ENCODE measurements around the gene SARS2. TPM values are rescaled to one million over a fixed set of nuclear protein-coding genes. Genes with fewer than 3 reads are reported as not detected.

SARS2 gene
- total RNA-seq, 1 experiment from 2014 or later: 26.7 TPM

DNA sequence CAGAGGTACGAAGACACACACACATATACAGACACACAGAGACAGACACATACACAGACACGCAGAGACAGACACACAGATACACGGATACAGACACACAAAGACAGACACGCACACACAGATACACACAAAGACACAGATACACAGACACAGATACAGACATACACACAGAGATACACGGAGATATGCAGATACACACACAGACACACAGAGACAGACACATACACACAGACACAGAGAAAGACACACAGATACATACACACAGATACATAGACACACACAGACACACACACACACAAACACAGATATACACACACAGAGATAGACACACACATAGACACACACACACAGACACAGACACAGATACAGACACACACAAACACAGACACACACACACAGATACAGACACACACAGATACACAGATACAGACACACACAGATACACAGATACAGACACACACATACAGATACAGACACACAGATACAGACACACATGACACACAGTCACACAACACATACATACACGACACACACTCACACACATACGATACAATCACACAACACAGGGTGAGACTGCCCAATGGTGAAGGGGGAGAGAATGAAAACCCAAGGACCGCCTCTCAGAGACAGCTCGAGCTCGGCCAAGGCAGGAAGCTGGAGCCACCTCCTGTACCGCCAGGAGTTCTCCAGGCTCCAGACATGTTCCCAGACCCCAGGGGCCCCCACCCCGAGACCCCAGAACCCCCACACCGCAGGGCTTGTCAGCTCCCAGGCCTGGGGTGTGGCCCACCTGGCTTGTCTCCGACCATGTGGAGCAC, 9.8 kb downstream of the SARS2 start:
- Histone ChIP-seq H3K9ac (ENCODE audit: low read length) (no peak overlapping the region), H3K4me1 (ENCODE audit: insufficient read depth, low read length) (no peaks in the 10 kb centered on the region), H2AFZ (ENCODE audit: low read length) (no peak overlapping the region), H3K27me3 (ENCODE audit: low read length) (no peaks in the 10 kb centered on the region), H3K27ac (ENCODE audit: low read length) (no peak overlapping the region), H3K4me3 (ENCODE audit: low read length) (no peak overlapping the region), H3K36me3 (ENCODE audit: low read depth, low read length) (no peaks in the 10 kb centered on the region), H3K9me2 (replicated peaks; ENCODE audit: low read length) (no peaks in the 10 kb centered on the region), H3K79me2 (ENCODE audit: low read length) (no peaks in the 10 kb centered on the region), H3K9me3 (ENCODE audit: low read length) (no peaks in the 10 kb centered on the region), H3K4me2 (ENCODE audit: low read length) (no peak overlapping the region), H4K20me1 (ENCODE audit: low read length) (no peaks in the 10 kb centered on the region), H3F3A (ENCODE audit: low read length, unreplicated experiment) (no peaks in the 10 kb centered on the region)
- no peak for TF ChIP-seq EZH2 (IDR thresholded peaks at IDR 0.05; ENCODE audit: low read length, unreplicated experiment)
- TF ChIP-seq, protein P1, sequence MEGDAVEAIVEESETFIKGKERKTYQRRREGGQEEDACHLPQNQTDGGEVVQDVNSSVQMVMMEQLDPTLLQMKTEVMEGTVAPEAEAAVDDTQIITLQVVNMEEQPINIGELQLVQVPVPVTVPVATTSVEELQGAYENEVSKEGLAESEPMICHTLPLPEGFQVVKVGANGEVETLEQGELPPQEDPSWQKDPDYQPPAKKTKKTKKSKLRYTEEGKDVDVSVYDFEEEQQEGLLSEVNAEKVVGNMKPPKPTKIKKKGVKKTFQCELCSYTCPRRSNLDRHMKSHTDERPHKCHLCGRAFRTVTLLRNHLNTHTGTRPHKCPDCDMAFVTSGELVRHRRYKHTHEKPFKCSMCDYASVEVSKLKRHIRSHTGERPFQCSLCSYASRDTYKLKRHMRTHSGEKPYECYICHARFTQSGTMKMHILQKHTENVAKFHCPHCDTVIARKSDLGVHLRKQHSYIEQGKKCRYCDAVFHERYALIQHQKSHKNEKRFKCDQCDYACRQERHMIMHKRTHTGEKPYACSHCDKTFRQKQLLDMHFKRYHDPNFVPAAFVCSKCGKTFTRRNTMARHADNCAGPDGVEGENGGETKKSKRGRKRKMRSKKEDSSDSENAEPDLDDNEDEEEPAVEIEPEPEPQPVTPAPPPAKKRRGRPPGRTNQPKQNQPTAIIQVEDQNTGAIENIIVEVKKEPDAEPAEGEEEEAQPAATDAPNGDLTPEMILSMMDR (conservative IDR thresholded peaks at IDR 0.05; ENCODE audit: low read depth, low read length): no peak
- CTCF ChIA-PET: no interaction called here
- POLR2A ChIA-PET (ENCODE audit: unreplicated experiment): no interaction called here
- ATAC-seq (no peak), DNase-seq (no peak)
- no TSS peak for BruUV-seq (replicated peaks)
- intact Hi-C loops (cut with micrococcal nuclease): no loop called here

DNA sequence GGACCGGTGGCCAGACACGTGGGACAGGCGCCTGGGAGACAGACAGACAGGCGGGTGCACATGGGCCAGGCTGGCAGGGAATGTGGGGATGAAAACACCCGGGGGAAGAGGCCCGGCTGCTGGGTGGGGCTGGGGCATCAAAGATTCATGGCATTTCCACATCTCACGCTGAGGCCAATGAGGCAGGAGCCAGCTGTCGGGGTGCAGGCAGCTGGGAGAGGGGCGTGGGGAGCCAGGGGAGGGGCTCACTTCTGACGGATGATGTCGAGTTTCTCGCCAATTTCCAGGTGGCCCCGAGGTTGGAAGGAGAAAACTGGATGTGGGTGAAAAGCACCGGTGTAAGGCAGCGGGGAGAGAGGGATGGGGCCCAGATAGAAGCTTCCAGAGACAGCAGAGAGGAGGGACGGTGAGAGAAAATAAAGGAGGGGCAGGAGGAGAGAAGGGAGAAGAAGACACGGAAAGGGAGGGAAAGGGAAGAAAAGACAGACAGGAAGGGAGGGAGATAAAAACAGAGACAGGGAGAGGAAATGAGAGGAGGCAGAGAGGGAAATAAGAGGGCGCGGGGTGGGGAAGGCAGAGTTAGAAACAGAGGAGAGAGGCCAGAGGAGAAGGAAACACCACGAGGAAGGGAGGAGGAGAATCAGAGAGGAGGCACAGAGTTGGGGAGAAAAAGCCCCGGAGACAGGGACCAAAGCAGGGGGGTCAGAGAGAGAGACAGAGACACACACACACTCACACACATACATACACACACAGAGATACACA, 10.5 kb downstream of the SARS2 start:
- no peaks in the 10 kb centered on the region for H3K36me3 ChIP-seq (ENCODE audit: low read depth, low read length)
- no peaks in the 10 kb centered on the region for H3K4me1 ChIP-seq (ENCODE audit: insufficient read depth, low read length)
- DNase-seq (no peak), ATAC-seq (no peak)
- intact Hi-C loops (cut with micrococcal nuclease): no loop called here
- H3F3A ChIP-seq (ENCODE audit: low read length, unreplicated experiment): no peaks in the 10 kb centered on the region
- H3K9me3 ChIP-seq (ENCODE audit: low read length): no peaks in the 10 kb centered on the region
- no peaks in the 10 kb centered on the region for H3K79me2 ChIP-seq (ENCODE audit: low read length)
- no peak overlapping the region for H3K4me2 ChIP-seq (ENCODE audit: low read length)
- no peaks in the 10 kb centered on the region for H3K27me3 ChIP-seq (ENCODE audit: low read length)
- no peaks in the 10 kb centered on the region for H4K20me1 ChIP-seq (ENCODE audit: low read length)
- no peak overlapping the region for H3K4me3 ChIP-seq (ENCODE audit: low read length)
- BruUV-seq (replicated peaks): no TSS peak
- ChIA-PET POLR2A (ENCODE audit: unreplicated experiment) (no interaction called here), CTCF (no interaction called here)
- no peak overlapping the region for H3K27ac ChIP-seq (ENCODE audit: low read length)
- no peak overlapping the region for H3K9ac ChIP-seq (ENCODE audit: low read length)
- H3K9me2 ChIP-seq (replicated peaks; ENCODE audit: low read length): no peaks in the 10 kb centered on the region
- H2AFZ ChIP-seq (ENCODE audit: low read length): no peak overlapping the region
- TF ChIP-seq EZH2 (IDR thresholded peaks at IDR 0.05; ENCODE audit: low read length, unreplicated experiment) (no peak), EZH2phosphoT487 (IDR thresholded peaks at IDR 0.05; ENCODE audit: borderline replicate concordance, low read length) (no peak)
- TF ChIP-seq, protein P1 (conservative IDR thresholded peaks at IDR 0.05; ENCODE audit: low read depth, low read length): no peak

DNA sequence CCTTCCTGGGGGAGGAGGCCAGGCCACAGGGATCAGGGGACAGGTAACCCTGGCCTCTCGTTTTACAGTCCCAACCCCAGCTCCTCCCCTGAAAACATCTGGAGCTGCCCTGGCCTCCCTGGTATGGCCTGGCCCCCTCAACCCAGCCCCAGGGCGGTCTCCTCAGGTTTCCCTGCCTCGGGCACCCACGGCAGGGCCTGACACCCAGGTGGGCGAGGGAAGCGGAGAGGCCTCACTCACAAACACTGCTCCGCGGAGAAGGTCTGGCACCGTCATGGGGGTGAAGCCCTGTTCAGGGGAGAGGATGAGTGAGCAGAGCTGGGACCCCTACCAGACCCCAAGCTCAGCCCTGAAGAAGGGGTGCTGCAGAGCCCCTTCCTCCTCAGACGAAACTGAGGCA, 12.0 kb downstream of the SARS2 start:
- no peaks in the 10 kb centered on the region for H4K20me1 ChIP-seq (ENCODE audit: low read length)
- no peaks in the 10 kb centered on the region for H3K4me1 ChIP-seq (ENCODE audit: insufficient read depth, low read length)
- H3K9ac ChIP-seq (ENCODE audit: low read length): no peak overlapping the region
- no TSS peak for BruUV-seq (replicated peaks)
- H3K36me3 ChIP-seq (ENCODE audit: low read depth, low read length): no peaks in the 10 kb centered on the region
- POLR2A ChIA-PET (ENCODE audit: unreplicated experiment): no interaction called here
- ATAC-seq: no peak
- CTCF ChIA-PET: no interaction called here
- TF ChIP-seq EZH2phosphoT487 (IDR thresholded peaks at IDR 0.05; ENCODE audit: borderline replicate concordance, low read length): no peak
- TF ChIP-seq EZH2 (IDR thresholded peaks at IDR 0.05; ENCODE audit: low read length, unreplicated experiment): no peak
- TF ChIP-seq, protein P1 (conservative IDR thresholded peaks at IDR 0.05; ENCODE audit: low read depth, low read length): no peak
- DNase-seq: no peak
- H3F3A ChIP-seq (ENCODE audit: low read length, unreplicated experiment): no peaks in the 10 kb centered on the region
- H3K79me2 ChIP-seq (ENCODE audit: low read length): no peaks in the 10 kb centered on the region
- H3K9me2 ChIP-seq (replicated peaks; ENCODE audit: low read length): no peaks in the 10 kb centered on the region
- no peak overlapping the region for H3K4me2 ChIP-seq (ENCODE audit: low read length)
- H3K27me3 ChIP-seq (ENCODE audit: low read length): no peaks in the 10 kb centered on the region
- intact Hi-C loops (cut with micrococcal nuclease): no loop called here
- no peak overlapping the region for H3K27ac ChIP-seq (ENCODE audit: low read length)
- H3K9me3 ChIP-seq (ENCODE audit: low read length): no peaks in the 10 kb centered on the region
- no peak overlapping the region for H2AFZ ChIP-seq (ENCODE audit: low read length)
- no peak overlapping the region for H3K4me3 ChIP-seq (ENCODE audit: low read length)

All from PC-3 (cell line).